ENCODE measurements around the gene CCDC169.

DNA sequence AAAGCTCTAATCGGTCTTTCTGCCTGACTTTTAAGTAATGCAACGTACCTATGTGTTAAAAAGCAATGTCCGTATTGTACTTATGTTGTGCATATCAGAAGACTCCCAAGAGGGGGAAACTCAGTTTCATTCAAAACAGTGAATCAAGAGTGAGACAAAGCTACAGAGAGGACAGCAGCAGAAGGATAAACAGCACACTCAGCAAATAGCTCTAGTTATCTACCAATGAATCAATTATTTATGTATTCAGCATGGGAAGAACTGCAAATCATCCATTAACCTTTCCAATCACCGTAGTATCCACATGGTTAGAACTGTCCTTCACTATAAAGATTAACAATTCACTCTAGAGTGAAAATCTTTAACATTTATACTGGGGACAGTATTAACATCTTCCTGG is 46.6 kb downstream of the CCDC169 start:
- TF ChIP-seq, protein P1, sequence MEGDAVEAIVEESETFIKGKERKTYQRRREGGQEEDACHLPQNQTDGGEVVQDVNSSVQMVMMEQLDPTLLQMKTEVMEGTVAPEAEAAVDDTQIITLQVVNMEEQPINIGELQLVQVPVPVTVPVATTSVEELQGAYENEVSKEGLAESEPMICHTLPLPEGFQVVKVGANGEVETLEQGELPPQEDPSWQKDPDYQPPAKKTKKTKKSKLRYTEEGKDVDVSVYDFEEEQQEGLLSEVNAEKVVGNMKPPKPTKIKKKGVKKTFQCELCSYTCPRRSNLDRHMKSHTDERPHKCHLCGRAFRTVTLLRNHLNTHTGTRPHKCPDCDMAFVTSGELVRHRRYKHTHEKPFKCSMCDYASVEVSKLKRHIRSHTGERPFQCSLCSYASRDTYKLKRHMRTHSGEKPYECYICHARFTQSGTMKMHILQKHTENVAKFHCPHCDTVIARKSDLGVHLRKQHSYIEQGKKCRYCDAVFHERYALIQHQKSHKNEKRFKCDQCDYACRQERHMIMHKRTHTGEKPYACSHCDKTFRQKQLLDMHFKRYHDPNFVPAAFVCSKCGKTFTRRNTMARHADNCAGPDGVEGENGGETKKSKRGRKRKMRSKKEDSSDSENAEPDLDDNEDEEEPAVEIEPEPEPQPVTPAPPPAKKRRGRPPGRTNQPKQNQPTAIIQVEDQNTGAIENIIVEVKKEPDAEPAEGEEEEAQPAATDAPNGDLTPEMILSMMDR (conservative IDR thresholded peaks at IDR 0.05): no peak
- TF ChIP-seq ZFX (IDR thresholded peaks at IDR 0.05): no peak

All from C4-2B (cell line).